ENCODE data around the gene OPRL1.

Gene OPRL1

DNA sequence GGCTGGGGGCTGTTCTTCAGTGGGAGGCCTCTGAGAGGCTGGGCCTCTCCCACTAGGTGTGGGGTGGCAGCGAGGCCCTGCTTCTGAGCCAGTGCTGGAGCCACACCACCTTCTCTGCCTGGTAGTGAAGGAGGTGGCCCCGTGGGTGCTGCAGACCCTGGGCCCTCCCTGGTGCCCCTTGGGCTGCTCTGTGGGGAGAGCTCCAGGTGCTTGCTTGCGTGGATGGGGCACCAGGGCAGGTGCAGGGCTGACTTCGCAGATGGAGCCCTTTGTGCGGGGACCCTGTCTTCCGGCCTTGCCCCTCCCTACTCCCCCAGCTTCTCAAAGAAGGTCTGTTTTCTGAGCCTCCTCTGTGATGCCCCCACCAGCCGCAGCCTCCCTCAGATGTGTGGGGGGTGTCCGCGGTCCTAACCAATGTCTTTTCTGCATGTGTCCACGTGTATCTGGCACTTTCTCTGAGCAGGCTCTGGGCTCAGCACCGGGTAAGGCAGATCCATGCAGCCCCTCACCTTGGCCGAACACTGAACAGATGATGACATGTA lies 67.1 kb downstream of the OPRL1 start:
- DNase-seq, result no peak

GRCh38 chr20:64148581-64148980 lies 68.7 kb downstream of the OPRL1 start:
- DNase-seq, result no peak

- DNase-seq, result no peak
These were observed 69.3 kb downstream of the OPRL1 start for GRCh38 chr20:64149141-64149540.

GRCh38 chr20:64149809-64150560 lies 70.1 kb downstream of the OPRL1 start:
- DNase-seq, result no peak
